ENCODE data around the gene MAP4K3.
"Not testable (repeated sequence)": the region's sequence is repeated elsewhere in the genome, so short reads cannot be mapped to it uniquely, and the experiment has no call there.

MAP4K3 gene

GRCh38 chr2:39408351-39409136 lies 28.5 kb downstream of the MAP4K3 start:
- DNase-seq: peak; percentile 88

- DNase-seq: no peak
These were observed 29.4 kb downstream of the MAP4K3 start for GRCh38 chr2:39407516-39408296.

DNA sequence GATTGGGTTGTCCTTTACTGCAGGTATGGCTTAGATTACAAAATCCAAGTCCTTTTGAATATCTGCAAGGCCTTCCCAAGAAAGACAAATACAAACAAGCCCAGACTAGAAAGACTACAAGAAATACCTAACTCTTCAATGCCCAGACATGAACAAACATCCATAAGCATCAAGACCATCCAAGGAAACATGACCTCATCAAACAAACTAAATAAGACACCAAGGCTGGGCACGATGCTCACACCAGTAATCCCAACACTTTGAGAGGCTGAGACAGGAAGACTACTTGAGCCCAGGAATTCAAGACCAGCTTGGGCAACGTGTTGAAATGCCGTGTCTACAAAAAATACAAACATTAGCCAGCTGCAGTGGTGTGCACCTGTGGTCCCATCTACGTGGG lies 31.7 kb downstream of the MAP4K3 start:
- no peak for DNase-seq

GRCh38 chr2:39403311-39403710 lies 33.8 kb downstream of the MAP4K3 start:
- no peak for DNase-seq

DNA sequence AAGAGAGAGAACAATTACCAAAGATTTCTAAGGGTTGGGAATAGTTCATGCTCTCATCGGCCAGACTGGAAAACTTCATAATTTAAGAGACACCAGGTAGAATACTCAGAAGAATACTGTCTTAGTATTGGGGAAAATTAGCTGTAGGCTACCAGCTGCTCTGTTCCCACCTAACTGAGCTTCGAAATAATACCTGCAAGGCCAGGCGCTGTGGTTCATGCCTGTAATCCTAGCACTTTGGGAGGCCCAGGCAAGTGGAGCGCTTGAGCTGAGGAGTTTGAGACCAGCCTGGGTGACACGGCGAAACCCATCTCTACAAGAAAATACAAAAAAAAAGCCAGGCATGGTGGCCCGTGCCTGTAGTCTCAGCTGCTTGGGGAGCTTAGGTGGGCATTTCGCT lies 35.8 kb downstream of the MAP4K3 start:
- no peak for DNase-seq

DNA sequence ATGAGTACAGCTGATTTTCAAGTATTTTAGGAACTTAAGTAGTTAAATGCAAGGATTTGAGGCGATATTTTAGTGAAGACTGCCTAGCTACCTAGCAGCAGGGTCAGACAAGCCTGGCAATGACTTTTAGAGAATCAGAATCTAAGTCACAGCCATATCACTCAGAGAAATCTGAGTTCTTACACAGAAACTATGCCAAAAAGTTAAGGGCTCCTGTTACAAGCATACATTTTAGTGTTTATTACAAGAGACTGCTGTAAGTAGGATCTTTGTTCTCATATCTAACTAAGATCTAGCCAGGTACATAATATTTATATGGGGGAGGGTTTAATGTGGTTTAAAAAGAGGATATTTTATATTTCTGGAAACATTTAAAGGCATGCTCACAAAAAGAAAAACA lies 37.5 kb downstream of the MAP4K3 start:
- no peak for DNase-seq

DNA sequence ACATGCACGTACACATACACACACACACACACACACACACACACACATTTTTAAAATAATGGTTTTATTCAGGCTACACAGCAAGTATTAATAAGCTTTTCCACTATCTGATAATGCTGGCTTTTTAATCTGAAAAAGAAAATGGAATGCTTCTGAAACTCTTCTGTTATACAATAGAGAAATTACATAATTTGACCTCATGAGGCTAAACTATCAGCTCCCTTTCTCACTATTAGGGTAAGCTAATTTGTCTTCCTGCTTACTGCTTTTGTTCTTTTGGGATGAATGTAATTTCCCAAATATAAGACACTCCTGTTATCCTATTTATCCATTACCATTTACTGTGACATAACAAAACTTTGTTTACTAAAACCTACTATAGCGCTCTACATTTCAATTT lies 41.8 kb downstream of the MAP4K3 start:
- no peak for DNase-seq

DNA sequence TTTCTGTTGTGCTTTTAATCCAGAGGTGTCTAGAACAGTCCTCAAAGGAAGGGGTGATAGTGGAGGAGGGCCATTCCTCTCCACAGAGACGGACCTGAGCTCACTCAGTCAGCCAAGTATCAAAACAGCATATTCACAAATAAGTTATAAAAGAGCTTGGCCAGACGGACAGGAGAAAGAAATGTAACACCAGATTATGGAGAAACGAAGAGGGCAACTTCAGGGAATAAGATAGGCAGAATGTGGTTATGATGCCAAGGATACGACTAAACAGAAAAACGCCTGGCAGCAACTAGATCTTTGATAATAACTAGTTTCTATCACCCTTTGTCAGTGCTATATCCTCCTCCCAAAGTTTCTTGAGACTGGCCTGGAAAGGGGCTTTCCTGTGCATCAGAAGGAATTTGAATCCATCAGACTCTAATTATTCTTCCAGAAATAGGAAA lies 42.5 kb downstream of the MAP4K3 start:
- DNase-seq: no peak

- no peak for DNase-seq
These were observed 44.4 kb downstream of the MAP4K3 start for GRCh38 chr2:39392672-39393071.

GRCh38 chr2:39390216-39390615 lies 46.9 kb downstream of the MAP4K3 start:
- DNase-seq: no peak

GRCh38 chr2:39386064-39386463 lies 51.0 kb downstream of the MAP4K3 start:
- no peak for DNase-seq

- DNase-seq: no peak
These were observed 51.9 kb downstream of the MAP4K3 start for GRCh38 chr2:39385172-39385571.

DNA sequence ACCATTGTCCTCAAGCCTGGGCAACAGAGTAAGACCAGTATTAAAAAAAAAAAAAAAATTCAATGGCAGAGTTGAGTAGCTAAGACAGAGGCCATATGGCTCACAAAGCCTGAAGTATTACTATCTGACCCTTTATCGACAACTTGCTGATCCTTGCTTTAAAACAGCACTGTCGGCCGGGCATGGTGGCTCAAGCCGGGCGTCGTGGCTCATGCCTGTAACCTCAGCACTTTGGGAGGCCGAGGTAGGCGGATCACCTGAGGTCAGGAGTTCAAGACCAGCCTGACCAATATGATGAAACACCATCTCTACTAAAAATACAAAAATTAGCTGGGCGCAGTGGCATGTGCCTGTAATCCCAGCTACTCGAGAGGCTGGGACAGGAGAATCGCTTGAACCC lies 53.0 kb downstream of the MAP4K3 start:
- DNase-seq: not testable (repeated sequence)

GRCh38 chr2:39383146-39383545 lies 53.9 kb downstream of the MAP4K3 start:
- no peak for DNase-seq

GRCh38 chr2:39381653-39382052 lies 55.4 kb downstream of the MAP4K3 start:
- no peak for DNase-seq

- peak; percentile 8 for DNase-seq
These were observed 56.4 kb downstream of the MAP4K3 start for GRCh38 chr2:39380525-39381150.

GRCh38 chr2:39379643-39380524 lies 57.2 kb downstream of the MAP4K3 start:
- peak; percentile 34 for DNase-seq

- DNase-seq: no peak
These were observed 58.1 kb downstream of the MAP4K3 start for GRCh38 chr2:39378968-39379367.

DNA sequence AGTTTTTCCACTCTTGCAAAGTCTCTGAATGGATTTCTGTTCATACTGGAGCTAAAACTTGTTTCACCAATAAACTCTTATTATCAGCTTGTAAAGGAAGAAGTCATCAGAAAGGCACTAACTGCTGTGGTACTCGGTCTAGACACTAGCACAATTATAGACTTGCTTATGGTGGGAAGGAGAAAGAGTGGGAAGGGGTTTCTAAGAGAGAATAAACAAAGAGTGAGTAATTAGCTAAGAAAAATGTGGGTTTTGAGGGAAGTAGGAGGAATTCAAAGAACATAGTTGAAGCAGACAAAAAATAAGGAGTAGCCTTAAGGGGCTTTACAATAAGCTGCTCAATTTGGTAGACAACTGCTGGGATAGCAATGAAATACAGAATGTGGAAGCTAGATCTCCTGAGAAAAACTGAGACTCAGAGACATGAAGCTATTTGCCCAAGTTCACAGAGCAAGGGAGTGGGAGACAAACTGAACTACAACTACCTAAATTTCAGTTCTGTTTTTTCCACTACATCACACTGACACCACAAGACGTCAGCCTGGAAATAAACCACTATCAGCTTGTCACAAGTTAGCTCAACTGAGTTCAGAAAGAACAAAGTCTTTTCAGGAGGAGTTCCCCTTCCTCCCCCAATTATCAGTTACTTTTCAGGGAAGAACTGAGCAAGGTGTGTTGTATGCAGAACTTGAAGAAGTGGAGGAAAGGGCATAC lies 59.7 kb downstream of the MAP4K3 start:
- DNase-seq: peak; percentile 91

GRCh38 chr2:39375917-39376316 lies 61.2 kb downstream of the MAP4K3 start:
- peak; percentile 18 for DNase-seq

DNA sequence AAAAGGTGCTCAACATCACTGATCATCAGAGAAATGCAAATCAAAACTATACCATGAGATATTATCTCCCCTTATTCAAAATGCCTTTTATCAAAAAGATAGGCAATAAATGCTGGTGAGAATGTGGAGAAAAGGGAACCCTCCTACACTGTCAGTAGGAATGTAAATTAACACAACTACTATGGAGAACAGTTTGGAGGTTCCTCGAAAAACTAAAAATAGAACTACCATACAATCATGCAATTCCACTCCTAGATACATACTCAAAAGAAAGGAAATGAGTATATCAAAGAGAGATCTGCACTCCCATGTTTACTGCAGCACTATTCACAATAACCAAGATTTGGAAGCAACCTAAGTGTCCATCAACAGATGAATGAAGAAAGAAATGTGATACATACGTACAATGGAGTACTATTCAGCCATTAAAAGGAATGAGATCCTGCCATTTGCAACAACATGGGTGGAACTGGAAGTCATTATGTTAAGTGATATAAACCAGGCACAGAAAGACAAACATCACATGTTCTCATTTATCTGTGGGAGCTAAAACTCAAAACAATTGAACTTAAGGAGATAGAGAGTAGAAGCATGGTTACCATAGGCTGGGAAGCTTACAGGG lies 63.8 kb downstream of the MAP4K3 start:
- DNase-seq: no peak

DNA sequence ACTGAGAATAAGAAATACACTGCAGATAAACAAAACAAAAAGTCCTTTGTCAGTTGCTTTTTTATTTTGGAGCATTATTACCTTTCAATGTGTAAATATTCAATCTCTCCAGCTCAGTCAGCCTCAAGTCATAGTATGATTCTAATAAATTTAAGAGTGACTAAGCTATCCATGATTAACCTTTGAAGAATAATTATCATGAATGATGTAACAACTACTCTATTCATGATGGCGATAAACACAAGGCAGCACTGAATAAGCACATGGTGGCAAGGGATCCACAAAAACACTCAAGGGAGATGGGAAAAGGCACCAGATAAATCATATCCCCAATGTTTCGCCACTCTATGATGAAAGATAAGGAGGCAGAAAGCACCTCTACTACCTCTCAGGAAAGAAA lies 67.0 kb downstream of the MAP4K3 start:
- no peak for DNase-seq

Measured in MV-4-11 (cell line).